C4-2B (cell line): Measurements from ENCODE around the gene SARNP.

Experiments
- H3K27ac ChIP-seq: fragments of 450-650 bp; 2 replicates; pipeline ENCODE4 v1.5.1; 2017
- CTCF ChIP-seq: fragments of 450-650 bp; conservative IDR thresholded peaks from 2 replicates; pipeline ENCODE4 v1.5.1; 2017; ENCODE audit warnings: mild to moderate bottlenecking
- ZFX ChIP-seq: fragments of 450-650 bp; IDR thresholded peaks from 2 replicates; pipeline ENCODE4 v1.6.1; 2017

SARNP gene

GRCh38 chr12:55738123-55739024 is 79.2 kb downstream of the SARNP start:
- TF ChIP-seq ZFX (no peak), CTCF (peak; percentile 85)
- H3K27ac ChIP-seq, result peak overlapping the region; percentile 1; the same call in 1 of the 2 replicates

GRCh38 chr12:55737581-55738122 is 79.9 kb downstream of the SARNP start:
- H3K27ac ChIP-seq, result no peak overlapping the region; the same call in 1 of the 2 replicates

GRCh38 chr12:55736780-55737580 is 80.5 kb downstream of the SARNP start:
- TF ChIP-seq CTCF (peak; percentile 87), ZFX (no peak)
- no peak overlapping the region for H3K27ac ChIP-seq

More at GRCh38 chr12:55737581-55738122, 79.9 kb downstream of the SARNP start:
- TF ChIP-seq ZFX (no peak), CTCF (peak; percentile 29; the same call in 1 of the 2 replicates)

GRCh38 chr12:55736076-55736475 is 81.4 kb downstream of the SARNP start:
- H3K27ac ChIP-seq, result no peak overlapping the region
- no peak for TF ChIP-seq ZFX
- TF ChIP-seq CTCF, result no peak

GRCh38 chr12:55734595-55734994 is 82.9 kb downstream of the SARNP start:
- H3K27ac ChIP-seq, result no peak overlapping the region
- TF ChIP-seq ZFX (no peak), CTCF (no peak)

- no peak overlapping the region for H3K27ac ChIP-seq
- TF ChIP-seq ZFX (no peak), CTCF (no peak)
Measured at GRCh38 chr12:55733858-55734257, 83.7 kb downstream of the SARNP start.
